GM12878 (cell line): ENCODE data around the gene DOCK1. TPM values are rescaled to one million over a fixed set of nuclear protein-coding genes. Genes with fewer than 3 reads are reported as not detected.

ENCODE experiments used
- ATAC-seq: fragments of 200-7000 bp; cut with Tn5 transposase; 3 replicates; pipeline ENCODE4 v1.9.1; 2020; ENCODE audit warnings: mild to moderate bottlenecking, moderate library complexity
- BruUV-seq: library from RNA; stranded (reverse); fragments of 400-500 nt; replicated peaks from 2 replicates; lab custom pipeline; 2021; lab: Mats Ljungman, UMichigan
- CTCF ChIA-PET: fragments of 300-600 bp; sonication (Branson Sonifier 250); formaldehyde crosslinking; extraction: SDS; loops from one replicate; lab custom pipeline; 2021; ENCODE audit warnings: inconsistent platforms; lab: Yijun Ruan, JAX
- POLR2A ChIA-PET: fragments of 350-600 bp; formaldehyde crosslinking; extraction: SDS; loops from one replicate; lab custom pipeline; 2021; ENCODE audit warnings: inconsistent platforms; lab: Charles Lee
- RAD21 ChIA-PET: fragments of 300-600 bp; sonication (Branson Sonifier 250); formaldehyde crosslinking; loops from one replicate; lab custom pipeline; 2023; ENCODE audit warnings: antibody characterized with exemption; ENCODE audit not compliant: unreplicated experiment; lab: Charles Lee
- SMC1A ChIA-PET: fragments of 300-600 bp; sonication (Branson Sonifier 250); formaldehyde crosslinking; loops from one replicate; lab custom pipeline; 2023; ENCODE audit not compliant: unreplicated experiment, uncharacterized antibody; lab: Charles Lee
- DNase-seq: peaks from one replicate; pipeline ENCODE4 v3.0.0-alpha.2; 2011; ENCODE audit warnings: low read depth, low spot score
- FAIRE-seq: peaks from 3 replicates; lab custom pipeline; 2011; peaks lifted over from hg19 to GRCh38; lab: Jason Lieb, UNC
- H2AFZ ChIP-seq: 2 replicates; pipeline ENCODE4 v1.6.0; 2011; ENCODE audit warnings: low read depth, low read length, control low read depth; ENCODE audit not compliant: control insufficient read depth
- H3K27ac ChIP-seq: 2 replicates; pipeline ENCODE4 v1.5.1; 2011; ENCODE audit warnings: control low read depth; ENCODE audit not compliant: control insufficient read depth, insufficient read depth
- H3K27me3 ChIP-seq, 2 experiments: replicated peaks in 1 of 2; 2 replicates each; pipeline versions ENCODE4 v1.6.0 to v1.6.1; 2011; ENCODE audit warnings: low read length in 1 of 2; ENCODE audit not compliant: control insufficient read depth in 2 of 2, insufficient read depth in 2 of 2
- H3K36me3 ChIP-seq, 2 experiments: 2 replicates each; pipeline ENCODE4 v1.5.1; 2011; ENCODE audit warnings: low read length in 1 of 2; ENCODE audit not compliant: control insufficient read depth in 2 of 2, insufficient read depth in 2 of 2
- H3K4me1 ChIP-seq: 2 replicates; pipeline ENCODE4 v1.6.1; 2011; ENCODE audit warnings: mild to moderate bottlenecking, low read length, moderate library complexity, mixed read lengths; ENCODE audit not compliant: control insufficient read depth, insufficient read depth
- H3K4me2 ChIP-seq: 2 replicates; pipeline ENCODE4 v1.6.0; 2011; ENCODE audit warnings: control low read depth; ENCODE audit not compliant: control insufficient read depth, insufficient read depth
- H3K4me3 ChIP-seq: fragments of 200-600 bp; sonication (generic); 2 replicates; pipeline ENCODE4 v1.5.1; 2016
- H3K79me2 ChIP-seq: 2 replicates; pipeline ENCODE4 v1.6.0; 2011; ENCODE audit warnings: low read length; ENCODE audit not compliant: control insufficient read depth, insufficient read depth
- H3K9ac ChIP-seq: 2 replicates; pipeline ENCODE4 v1.8.0; 2011; ENCODE audit warnings: low read length, control low read depth, mixed read lengths; ENCODE audit not compliant: control insufficient read depth, insufficient read depth
- H3K9me3 ChIP-seq: replicated peaks from 3 replicates; pipeline ENCODE4 v1.5.1; 2011; ENCODE audit warnings: mild to moderate bottlenecking, low read length; ENCODE audit not compliant: control insufficient read depth, insufficient read depth
- H4K20me1 ChIP-seq: 2 replicates; pipeline ENCODE4 v1.6.0; 2011; ENCODE audit not compliant: control insufficient read depth, insufficient read depth
- ATF2 ChIP-seq: IDR thresholded peaks from 2 replicates; pipeline ENCODE4 v1.6.1; 2012; ENCODE audit warnings: low read length, inconsistent platforms
- BACH1 ChIP-seq: fragments of 450-650 bp; IDR thresholded peaks from 2 replicates; pipeline ENCODE4 v1.6.1; 2017; ENCODE audit warnings: mild to moderate bottlenecking, borderline replicate concordance
- CHD2 ChIP-seq: IDR thresholded peaks from 2 replicates; pipeline ENCODE4 v1.6.1; 2011; ENCODE audit warnings: low read depth, low read length, improper control_type of control experiment, borderline replicate concordance
- GABPA ChIP-seq: IDR thresholded peaks from 2 replicates; pipeline ENCODE4 v1.6.1; 2014; ENCODE audit warnings: antibody characterized with exemption, low read depth, mild to moderate bottlenecking, inconsistent platforms
- HDAC6 ChIP-seq: fragments of 200-600 bp; sonication (generic); IDR thresholded peaks from one replicate; pipeline ENCODE4 v1.8.0; 2017; ENCODE audit warnings: antibody characterized with exemption; ENCODE audit not compliant: unreplicated experiment
- KLF5 ChIP-seq: fragments of 450-650 bp; IDR thresholded peaks from 2 replicates; pipeline ENCODE4 v1.6.1; 2014; ENCODE audit warnings: mild to moderate bottlenecking; ENCODE audit not compliant: partially characterized antibody
- NFXL1 ChIP-seq: fragments of 450-650 bp; IDR thresholded peaks from 2 replicates; pipeline ENCODE4 v1.6.1; 2017; ENCODE audit warnings: antibody characterized with exemption, mild to moderate bottlenecking, borderline replicate concordance
- POLR2AphosphoS2 ChIP-seq: IDR thresholded peaks from 2 replicates; pipeline ENCODE4 v1.6.1; 2011; ENCODE audit warnings: low read depth, mild to moderate bottlenecking, low read length, improper control_type of control experiment, moderate library complexity
- RELA ChIP-seq: fragments of 450-650 bp; IDR thresholded peaks from 2 replicates; pipeline ENCODE4 v1.8.0; 2014; ENCODE audit warnings: borderline replicate concordance; ENCODE audit not compliant: partially characterized antibody
- RELB ChIP-seq: fragments of 450-650 bp; IDR thresholded peaks from 2 replicates; pipeline ENCODE4 v1.6.1; 2017; ENCODE audit warnings: low read depth, mild to moderate bottlenecking, moderate library complexity
- SIX5 ChIP-seq: IDR thresholded peaks from 2 replicates; pipeline ENCODE4 v1.6.1; 2011; ENCODE audit warnings: mild to moderate bottlenecking, low read depth, low read length, moderate library complexity; ENCODE audit not compliant: severe bottlenecking
- SREBF2 ChIP-seq: IDR thresholded peaks from 2 replicates; pipeline ENCODE4 v1.6.1; 2012; ENCODE audit warnings: mild to moderate bottlenecking, low read length
- WRNIP1 ChIP-seq: IDR thresholded peaks from 2 replicates; pipeline ENCODE4 v1.6.1; 2011; ENCODE audit warnings: low read depth, low read length, improper control_type of control experiment, borderline replicate concordance
- ZNF274 ChIP-seq: IDR thresholded peaks from one replicate; pipeline ENCODE4 v1.8.0; 2011; ENCODE audit not compliant: insufficient read length, insufficient read depth
- WGBS: methylation state at CpG from one replicate; pipeline ENCODE4 v1.1.6; 2016; ENCODE audit warnings: low lambda C conversion rate; ENCODE audit not compliant: insufficient replicate concordance, insufficient coverage; ENCODE audit errors: missing lambda C conversion rate; 5-methylcytosine and 5-hydroxymethylcytosine counted together
- in situ Hi-C: fragments of 300-500 bp; cut with MboI; formaldehyde crosslinking; loops from 9 replicates; pipeline ENCODE4 v1.14.3; 2018; ENCODE audit warnings: mixed read lengths
- intact Hi-C: fragments of 100-400 bp; cut with micrococcal nuclease; formaldehyde crosslinking; loops from one replicate; pipeline ENCODE4 v1.14.2; 2022; ENCODE audit not compliant: unreplicated experiment
- polyA plus RNA-seq, 11 experiments: library from polyadenylated mRNA; depleted of rRNA in 4 of 11; unstranded in 6 of 11; stranded (reverse) in 5 of 11; fragments of >200 nt; fragmentation: Nextera tagmentation in 4 of 11; fragmentation: Illumina TruSeq in 1 of 11; extraction: Ambion mirVana in 4 of 11; extraction: Trizol in 1 of 11; gene quantifications; 1 replicate in 1 of 11; 2 replicates in 10 of 11; pipeline versions ENCODE4 v1.2.1 to v1.2.3, GENCODE V29; 2011 to 2016; ENCODE audit warnings: inconsistent platforms in 2 of 11, missing spikeins in 2 of 11, low read depth in 1 of 11
- total RNA-seq, 4 experiments: library from RNA; depleted of rRNA in 3 of 4; stranded (reverse); fragments of >200 nt in 3 of 4; fragmentation: Illumina TruSeq in 1 of 4; extraction: Trizol in 1 of 4; gene quantifications; 2 replicates each; pipeline versions ENCODE4 v1.2.1 to v1.2.3, GENCODE V29; 2013 to 2021

DOCK1 gene
- total and polyA plus RNA-seq, 10 of the 15 experiments (the other 5 are each of a cell fraction or from before 2014, with no cell fraction given), result 0.05 to 0.18 TPM; not detected in 8

- no peak for TF ChIP-seq ATF2
- no peak for TF ChIP-seq RELB
These were observed 6.1 kb downstream of the DOCK1 start (continued) for GRCh38 chr10:126911301-126911700.

- FAIRE-seq, result no peak
- CTCF ChIA-PET, result no interaction called here
- Histone ChIP-seq H2AFZ (no peak overlapping the region), H3K4me3 (no peak overlapping the region), H3K4me1 (no peaks in the 10 kb centered on the region), H3K9me3 (no peaks in the 10 kb centered on the region; the same call in 2 of the 3 replicates), H3K9ac (no peak overlapping the region), H4K20me1 (no peaks in the 10 kb centered on the region), H3K4me2 (no peak overlapping the region), H3K27ac (no peak overlapping the region), H3K79me2 (no peaks in the 10 kb centered on the region), H3K27me3 (no peaks in the 10 kb centered on the region), H3K36me3 (no peaks in the 10 kb centered on the region)
- in situ Hi-C loops (no loop called here), intact Hi-C loops (no loop called here)
- no peak for DNase-seq
- POLR2A ChIA-PET, result no interaction called here
- SMC1A ChIA-PET, result no interaction called here
- RAD21 ChIA-PET, result no interaction called here
- TF ChIP-seq KLF5 (no peak), WRNIP1 (no peak), RELB (no peak), POLR2AphosphoS2 (no peak), BACH1 (no peak), HDAC6 (no peak), ZNF274 (no peak), SIX5 (no peak), GABPA (no peak), CHD2 (no peak), NFXL1 (no peak), SREBF2 (no peak), RELA (no peak)
- BruUV-seq, result no TSS peak
- no peak for ATAC-seq
- 15% methylated on average over 11 of the region's 11 CpGs for WGBS
These were observed 8.1 kb downstream of the DOCK1 start for GRCh38 chr10:126913316-126913715.
